GM23248 (cell line): ENCODE data around the gene RPL41. TPM values are rescaled to one million over a fixed set of nuclear protein-coding genes. Genes with fewer than 3 reads are reported as not detected.

Experiments
- DNase-seq: peaks from one replicate; pipeline ENCODE4 v3.0.0-alpha.2; 2015
- H2AFZ ChIP-seq: fragments of 200-600 bp; sonication (generic); 2 replicates; pipeline ENCODE4 v1.6.1; 2016; ENCODE audit warnings: antibody characterized with exemption
- H3F3A ChIP-seq: fragments of 200-600 bp; sonication (generic); 2 replicates; pipeline ENCODE4 v1.6.1; 2016; ENCODE audit warnings: mild to moderate bottlenecking, antibody characterized with exemption, mixed run types; ENCODE audit not compliant: insufficient read depth
- H3K27ac ChIP-seq: fragments of 200-600 bp; sonication (generic); 2 replicates; pipeline ENCODE4 v1.5.1; 2016; ENCODE audit warnings: mild to moderate bottlenecking
- H3K27me3 ChIP-seq: fragments of 200-600 bp; sonication (generic); replicated peaks from 2 replicates; pipeline ENCODE4 v1.6.1; 2016; ENCODE audit warnings: mild to moderate bottlenecking; ENCODE audit not compliant: insufficient read depth
- H3K36me3 ChIP-seq: fragments of 200-600 bp; sonication (generic); 2 replicates; pipeline ENCODE4 v1.6.1; 2016; ENCODE audit warnings: low read depth, mild to moderate bottlenecking
- H3K4me1 ChIP-seq: fragments of 200-600 bp; sonication (generic); 2 replicates; pipeline ENCODE4 v1.6.1; 2016; ENCODE audit warnings: mild to moderate bottlenecking; ENCODE audit not compliant: insufficient read depth
- H3K4me2 ChIP-seq: fragments of 200-600 bp; sonication (generic); one replicate; pipeline ENCODE4 v1.6.1; 2016; ENCODE audit warnings: mild to moderate bottlenecking; ENCODE audit not compliant: unreplicated experiment
- H3K4me3 ChIP-seq: fragments of 200-600 bp; sonication (generic); 2 replicates; pipeline ENCODE4 v1.5.1; 2016; ENCODE audit warnings: mild to moderate bottlenecking
- H3K79me2 ChIP-seq: fragments of 200-600 bp; sonication (generic); 2 replicates; pipeline ENCODE4 v1.6.1; 2016; ENCODE audit warnings: mild to moderate bottlenecking; ENCODE audit not compliant: insufficient read depth
- H3K9ac ChIP-seq: fragments of 200-600 bp; sonication (generic); 2 replicates; pipeline ENCODE4 v1.6.1; 2016; ENCODE audit warnings: mild to moderate bottlenecking
- H3K9me2 ChIP-seq: fragments of 200-600 bp; sonication (generic); 2 replicates; pipeline ENCODE4 v1.6.1; 2016; ENCODE audit warnings: mixed run types, mild to moderate bottlenecking, moderate library complexity; ENCODE audit not compliant: insufficient read depth
- H3K9me3 ChIP-seq: fragments of 200-600 bp; sonication (generic); one replicate; pipeline ENCODE4 v1.6.1; 2017; ENCODE audit warnings: low read depth
- H4K20me1 ChIP-seq: fragments of 200-600 bp; sonication (generic); 2 replicates; pipeline ENCODE4 v1.6.0; 2016; ENCODE audit not compliant: insufficient read depth
- EZH2 ChIP-seq: fragments of 200-600 bp; sonication (generic); IDR thresholded peaks from 2 replicates; pipeline ENCODE4 v1.6.1; 2018; ENCODE audit warnings: antibody characterized with exemption, mild to moderate bottlenecking; ENCODE audit not compliant: insufficient read depth, poor library complexity, severe bottlenecking
- EZH2phosphoT487 ChIP-seq: fragments of 200-600 bp; sonication (generic); IDR thresholded peaks from 2 replicates; pipeline ENCODE4 v1.6.1; 2018; ENCODE audit warnings: antibody characterized with exemption, moderate library complexity, mild to moderate bottlenecking, low read depth; ENCODE audit not compliant: insufficient read depth
- WGBS, 2 experiments: methylation state at CpG; one replicate each; pipeline ENCODE4 v1.1.6; 2015 to 2017; ENCODE audit warnings: low lambda C conversion rate in 2 of 2, low coverage in 1 of 2; ENCODE audit errors: missing lambda C conversion rate in 2 of 2; 5-methylcytosine and 5-hydroxymethylcytosine counted together
- in situ Hi-C: fragments of 300-500 bp; cut with MboI; formaldehyde crosslinking; loops from 2 replicates; pipeline ENCODE4 v1.15.0; 2020
- polyA plus RNA-seq: library from polyadenylated mRNA; unstranded; fragments of >200 nt; fragmentation: Nextera tagmentation; extraction: Ambion mirVana; gene quantifications from 2 replicates; pipeline ENCODE4 v1.2.1, GENCODE V29; 2016
- total RNA-seq: library from RNA; depleted of rRNA; stranded (reverse); fragments of >200 nt; shearing (Covaris generic); gene quantifications from 2 replicates; pipeline ENCODE4 v1.2.3, GENCODE V29; 2014

Gene RPL41
- total and polyA plus RNA-seq, 2 experiments from 2014 or later, result 1,892 to 2,545 TPM

GRCh38 chr12:56103823-56104108 is 12.7 kb upstream of the RPL41 start:
- 1% methylated on average over 8 of the region's 8 CpGs for WGBS, 2 experiments
- no peaks in the 10 kb centered on the region for H3K9me3 ChIP-seq
- no peak overlapping the region for H3K27ac ChIP-seq
- peak overlapping the region; percentile 94 for H2AFZ ChIP-seq
- H3F3A ChIP-seq, result peaks cover 8% of the 10 kb centered on the region; the same call in 1 of the 2 replicates
- no peaks in the 10 kb centered on the region for H4K20me1 ChIP-seq
- peaks cover 21% of the 10 kb centered on the region for H3K4me1 ChIP-seq
- H3K4me3 ChIP-seq, result peak overlapping the region; percentile 90
- TF ChIP-seq EZH2 (no peak), EZH2phosphoT487 (no peak)
- peaks cover 21% of the 10 kb centered on the region for H3K36me3 ChIP-seq
- H3K27me3 ChIP-seq, result no peaks in the 10 kb centered on the region
- in situ Hi-C loops, result no loop called here
- peaks cover 44% of the 10 kb centered on the region for H3K79me2 ChIP-seq
- DNase-seq, result no peak
- H3K9ac ChIP-seq, result peak overlapping the region; percentile 90
- no peaks in the 10 kb centered on the region for H3K9me2 ChIP-seq
- peak overlapping the region; percentile 94 for H3K4me2 ChIP-seq

GRCh38 chr12:56104109-56104814 is 12.2 kb upstream of the RPL41 start, which contains the start of gene PA2G4:
Gene PA2G4 (plus strand): TSS chr12:56104559. CDS start chr12:56104738, 179 bp downstream.
- Histone ChIP-seq H3K9me2 (no peaks in the 10 kb centered on the region), H3K4me2 (peak within 1 kb of the TSS; percentile 99), H3K4me3 (peak within 1 kb of the TSS; percentile 90), H2AFZ (peak within 1 kb of the TSS; percentile 94), H3K36me3 (peaks cover 25% of the 10 kb centered on the region), H3K27ac (peak within 1 kb of the TSS; percentile 61), H3K27me3 (no peaks in the 10 kb centered on the region), H3K9ac (peak within 1 kb of the TSS; percentile 90), H3K4me1 (peaks cover 21% of the 10 kb centered on the region), H3F3A (peaks cover 10% of the 10 kb centered on the region; the same call in 1 of the 2 replicates), H4K20me1 (no peaks in the 10 kb centered on the region), H3K9me3 (no peaks in the 10 kb centered on the region), H3K79me2 (peaks cover 45% of the 10 kb centered on the region)
- in situ Hi-C loops, result no loop called here
- peak; percentile 100 for DNase-seq
- TF ChIP-seq EZH2 (no peak), EZH2phosphoT487 (no peak)
- 1% methylated on average over 47 to 60 of the region's 60 CpGs for WGBS, 2 experiments

GRCh38 chr12:56104815-56105608 is 11.4 kb upstream of the RPL41 start:
- peaks cover 18% of the 10 kb centered on the region; the same call in 1 of the 2 replicates for H3F3A ChIP-seq
- peak overlapping the region; percentile 90 for H3K9ac ChIP-seq
- TF ChIP-seq EZH2phosphoT487 (no peak), EZH2 (no peak)
- no peaks in the 10 kb centered on the region for H3K9me2 ChIP-seq
- WGBS, 2 experiments, result 2 to 3% methylated on average over 40 of the region's 40 CpGs
- no peaks in the 10 kb centered on the region for H4K20me1 ChIP-seq
- H2AFZ ChIP-seq, result peak overlapping the region; percentile 94
- peaks cover 45% of the 10 kb centered on the region for H3K79me2 ChIP-seq
- H3K27ac ChIP-seq, result peak overlapping the region; percentile 61
- in situ Hi-C loops, result no loop called here
- no peaks in the 10 kb centered on the region for H3K9me3 ChIP-seq
- DNase-seq, result peak; percentile 58
- peak overlapping the region; percentile 90 for H3K4me3 ChIP-seq
- no peaks in the 10 kb centered on the region for H3K27me3 ChIP-seq
- peak overlapping the region; percentile 99 for H3K4me2 ChIP-seq
- peaks cover 32% of the 10 kb centered on the region for H3K36me3 ChIP-seq
- H3K4me1 ChIP-seq, result peaks cover 21% of the 10 kb centered on the region

- peaks cover 45% of the 10 kb centered on the region for H3K79me2 ChIP-seq
- peaks cover 38% of the 10 kb centered on the region for H3K36me3 ChIP-seq
- DNase-seq, result no peak
- H4K20me1 ChIP-seq, result no peaks in the 10 kb centered on the region
- TF ChIP-seq EZH2phosphoT487 (no peak), EZH2 (no peak)
- peak overlapping the region; percentile 90 for H3K4me3 ChIP-seq
- H3K27me3 ChIP-seq, result no peaks in the 10 kb centered on the region
- no peaks in the 10 kb centered on the region for H3K9me2 ChIP-seq
- H3K4me1 ChIP-seq, result peaks cover 21% of the 10 kb centered on the region
- H3K4me2 ChIP-seq, result peak overlapping the region; percentile 99
- 40 to 56% methylated on average over 2 of the region's 2 CpGs for WGBS, 2 experiments
- H3K9me3 ChIP-seq, result no peaks in the 10 kb centered on the region
- H3F3A ChIP-seq, result peaks cover 23% of the 10 kb centered on the region
- no peak overlapping the region for H2AFZ ChIP-seq
- in situ Hi-C loops, result no loop called here
- no peak overlapping the region for H3K27ac ChIP-seq
- peak overlapping the region; percentile 90 for H3K9ac ChIP-seq
Measured at GRCh38 chr12:56105609-56105902, 10.9 kb upstream of the RPL41 start.
